Measurements from ENCODE around the gene SORBS1. TPM values are rescaled to one million over a fixed set of nuclear protein-coding genes. Genes with fewer than 3 reads are reported as not detected.

The SORBS1 gene
- total and polyA plus RNA-seq, 9 of the 15 experiments (the other 6 are each of a cell fraction or from before 2014, with no cell fraction given) = 2.0 to 13.3 (median 6.5) TPM

DNA sequence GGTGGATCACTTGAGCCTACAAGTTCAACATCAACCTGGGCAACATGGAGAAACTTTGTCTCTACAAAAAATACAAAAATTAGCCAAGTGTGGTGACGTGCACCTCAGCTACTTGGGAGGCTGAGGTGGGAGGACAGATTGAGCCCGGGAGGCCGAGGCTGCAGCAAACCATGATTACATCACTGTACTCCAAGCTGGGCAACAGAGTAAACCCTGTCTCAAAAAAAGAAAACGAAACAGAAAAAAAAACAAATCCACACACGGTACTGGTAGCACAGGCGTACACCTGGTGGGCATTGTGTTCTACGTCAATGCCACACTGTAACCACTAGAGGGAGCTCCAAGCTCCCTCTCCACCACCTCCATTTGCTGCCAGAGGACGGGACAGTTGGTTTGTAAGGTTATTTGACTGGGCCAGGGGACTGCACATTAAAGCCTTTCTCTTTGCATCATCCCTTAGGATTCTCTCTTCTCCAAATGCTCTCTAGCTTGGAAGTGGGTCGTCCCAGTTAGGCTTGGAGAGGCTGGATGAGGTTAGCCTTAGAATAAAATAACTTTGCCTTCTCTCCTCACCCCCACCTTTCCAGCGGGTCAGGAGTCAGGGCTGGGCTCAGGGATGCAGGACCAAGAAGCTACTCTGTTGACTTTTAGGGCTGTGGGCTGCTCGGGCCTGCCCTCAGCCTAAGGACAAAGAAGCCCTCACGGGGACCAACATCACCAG is 130.8 kb downstream of the SORBS1 start (continued):
- TF ChIP-seq CREM (IDR thresholded peaks at IDR 0.05; ENCODE audit: low read depth) (peak; percentile 88), YY1 (IDR thresholded peaks at IDR 0.05; ENCODE audit: borderline replicate concordance in 1 of 3, control insufficient read depth in 1 of 3, extremely low read depth in 1 of 3, insufficient read depth in 3 of 3, insufficient read length in 1 of 3, insufficient replicate concordance in 2 of 3, low read depth in 1 of 3, low read length in 2 of 3) (peak in 2 of 3 experiments; percentile 31 to 41), STAG1 (CRISPR knock-in tag; IDR thresholded peaks at IDR 0.05; ENCODE audit: borderline replicate concordance) (peak; percentile 40; the same call in 1 of the 2 replicates), KLF10 (CRISPR knock-in tag; IDR thresholded peaks at IDR 0.05) (no peak), ARID2 (IDR thresholded peaks at IDR 0.05) (peak; percentile 74), CC2D1A (IDR thresholded peaks at IDR 0.05) (peak; percentile 52; the same call in 1 of the 2 replicates), ADNP (tag; IDR thresholded peaks at IDR 0.05) (no peak), JUND (IDR thresholded peaks at IDR 0.05; ENCODE audit: borderline replicate concordance, low read depth, low read length) (peak; percentile 37; the same call in 1 of the 2 replicates), JUND (tag; IDR thresholded peaks at IDR 0.05; ENCODE audit: borderline replicate concordance, low read depth, low read length) (no peak; the same call in 2 of the 3 replicates), ATF1 (CRISPR knock-in tag; IDR thresholded peaks at IDR 0.05) (no peak), ATF1 (tag; IDR thresholded peaks at IDR 0.05) (0 out of 2 replicates have a peak, but pooled peaks have one; percentile 15), SMC3 (conservative IDR thresholded peaks at IDR 0.05; ENCODE audit: insufficient read depth, low read depth, low read length) (peak; percentile 87), CREB1 (IDR thresholded peaks at IDR 0.05) (0 out of 2 replicates have a peak, but pooled peaks have one; percentile 26), CREB1 (CRISPR knock-in tag; IDR thresholded peaks at IDR 0.05) (peak; percentile 61), RAD21 (CRISPR knock-in tag; conservative IDR thresholded peaks at IDR 0.05 in 1 of 2, IDR thresholded peaks at IDR 0.05 in 1 of 2) (peak; percentile 82 to 91), PHB2 (IDR thresholded peaks at IDR 0.05; ENCODE audit: low read depth) (no peak)
